Glutamatergic neuron (in vitro differentiated cells): ENCODE data around the gene WNT3A. TPM values are rescaled to one million over a fixed set of nuclear protein-coding genes. Genes with fewer than 3 reads are reported as not detected.

Experiments
- DNase-seq: peaks from one replicate; pipeline ENCODE4 v3.0.0; 2022
- H3K27ac Mint-ChIP-seq: one replicate; pipeline ENCODE4 v1.8.0; 2020; ENCODE audit warnings: mild to moderate bottlenecking, mixed read lengths, inconsistent platforms; ENCODE audit not compliant: unreplicated experiment
- H3K27me3 Mint-ChIP-seq: one replicate; pipeline ENCODE4 v1.8.0; 2020; ENCODE audit warnings: mild to moderate bottlenecking, moderate library complexity, mixed read lengths, inconsistent platforms; ENCODE audit not compliant: unreplicated experiment
- H3K36me3 Mint-ChIP-seq: one replicate; pipeline ENCODE4 v1.8.0; 2020; ENCODE audit warnings: mild to moderate bottlenecking, mixed read lengths, inconsistent platforms; ENCODE audit not compliant: unreplicated experiment
- H3K4me1 Mint-ChIP-seq: one replicate; pipeline ENCODE4 v1.8.0; 2020; ENCODE audit warnings: mild to moderate bottlenecking, low read depth, mixed read lengths, inconsistent platforms; ENCODE audit not compliant: unreplicated experiment
- H3K4me3 Mint-ChIP-seq: one replicate; pipeline ENCODE4 v1.8.0; 2020; ENCODE audit warnings: mild to moderate bottlenecking, mixed read lengths, inconsistent platforms; ENCODE audit not compliant: unreplicated experiment
- H3K9me3 Mint-ChIP-seq: one replicate; pipeline ENCODE4 v1.8.0; 2020; ENCODE audit warnings: mild to moderate bottlenecking, moderate library complexity, mixed read lengths, inconsistent platforms; ENCODE audit not compliant: unreplicated experiment
- CTCF ChIP-seq: fragments of 200-600 bp; sonication (generic); IDR thresholded peaks from one replicate; pipeline ENCODE4 v1.5.0; 2021; ENCODE audit not compliant: partially characterized antibody, unreplicated experiment
- total RNA-seq: library from RNA; stranded (reverse); fragmentation: NEBNext Ultra II Directional; extraction: Animal tissue kit (Norgen Biotek cat#: 25700); gene quantifications from one replicate; pipeline ENCODE4 v1.2.1, GENCODE V29; 2021; ENCODE audit not compliant: unreplicated experiment

Gene WNT3A
- total RNA-seq, 1 donor from 2014 or later, result not detected

- Mint-ChIP-seq H3K27me3 (peaks cover 12% of the 10 kb centered on the region), H3K36me3 (no peaks in the 10 kb centered on the region), H3K27ac (peak overlapping the region; percentile 1), H3K4me3 (no peak overlapping the region), H3K9me3 (peaks cover 12% of the 10 kb centered on the region), H3K4me1 (peaks cover 3% of the 10 kb centered on the region)
- TF ChIP-seq CTCF, result no peak
- DNase-seq, result no peak
These were observed 99.9 kb downstream of the WNT3A start for GRCh38 chr1:228106800-228107054.

- DNase-seq, result no peak
- H3K4me1 Mint-ChIP-seq, result peaks cover 3% of the 10 kb centered on the region
- TF ChIP-seq CTCF, result no peak
- H3K36me3 Mint-ChIP-seq, result no peaks in the 10 kb centered on the region
- H3K27ac Mint-ChIP-seq, result no peak overlapping the region
- peak overlapping the region; percentile 92 for H3K4me3 Mint-ChIP-seq
- H3K27me3 Mint-ChIP-seq, result peaks cover 12% of the 10 kb centered on the region
- peaks cover 12% of the 10 kb centered on the region for H3K9me3 Mint-ChIP-seq
These were observed 100.8 kb downstream of the WNT3A start for GRCh38 chr1:228107636-228108035.

- no peak for TF ChIP-seq CTCF
- DNase-seq, result no peak
- H3K27me3 Mint-ChIP-seq, result peaks cover 11% of the 10 kb centered on the region
- H3K36me3 Mint-ChIP-seq, result no peaks in the 10 kb centered on the region
- H3K4me3 Mint-ChIP-seq, result peak overlapping the region; percentile 92
- H3K27ac Mint-ChIP-seq, result peak overlapping the region; percentile 12
- peaks cover 12% of the 10 kb centered on the region for H3K9me3 Mint-ChIP-seq
- peaks cover 3% of the 10 kb centered on the region for H3K4me1 Mint-ChIP-seq
These were observed 101.4 kb downstream of the WNT3A start for GRCh38 chr1:228108055-228108690.

- peak overlapping the region; percentile 92 for H3K4me3 Mint-ChIP-seq
These were observed 101.9 kb downstream of the WNT3A start for GRCh38 chr1:228108742-228109072.

More at GRCh38 chr1:228108742-228109072, 101.9 kb downstream of the WNT3A start:
- Mint-ChIP-seq H3K4me1 (peaks cover 3% of the 10 kb centered on the region), H3K27me3 (peaks cover 9% of the 10 kb centered on the region), H3K36me3 (no peaks in the 10 kb centered on the region), H3K9me3 (peaks cover 11% of the 10 kb centered on the region), H3K27ac (no peak overlapping the region)
- no peak for DNase-seq
- no peak for TF ChIP-seq CTCF
